ENCODE measurements around the gene PCNX2.

PCNX2 gene

GRCh38 chr1:232950197-232951176 lies 345.0 kb downstream of the PCNX2 start, which contains the start of gene NTPCR:
Gene NTPCR (plus strand): TSS chr1:232950611. CDS start chr1:232950711, 100 bp downstream.
- DNase-seq: peak; percentile 95

GRCh38 chr1:232949636-232950196 lies 345.8 kb downstream of the PCNX2 start:
- DNase-seq: no peak

- DNase-seq: no peak
These were observed 351.2 kb downstream of the PCNX2 start for GRCh38 chr1:232944347-232944746.

- DNase-seq: no peak
These were observed 351.8 kb downstream of the PCNX2 start for GRCh38 chr1:232943679-232944252.

GRCh38 chr1:232942413-232943294 lies 352.9 kb downstream of the PCNX2 start:
- no peak for DNase-seq

GRCh38 chr1:232940262-232940661 lies 355.3 kb downstream of the PCNX2 start:
- no peak for DNase-seq

- no peak for DNase-seq
These were observed 355.8 kb downstream of the PCNX2 start for GRCh38 chr1:232939748-232940147.

GRCh38 chr1:232938926-232939325 lies 356.6 kb downstream of the PCNX2 start:
- DNase-seq: no peak

GRCh38 chr1:232937741-232938375 lies 357.7 kb downstream of the PCNX2 start:
- DNase-seq: no peak

- DNase-seq: no peak
These were observed 358.6 kb downstream of the PCNX2 start for GRCh38 chr1:232936941-232937340.
